Testis (tissue), 2 donors: Measurements from ENCODE around the gene DCTN5.

Experiments used
- CTCF ChIP-seq, 3 experiments: fragments of 450-650 bp in 2 of 3; fragments of 200-600 bp in 1 of 3; sonication (generic) in 1 of 3; IDR thresholded peaks; one replicate each; pipeline ENCODE4 v1.5.1; 2016 to 2019; ENCODE audit warnings: antibody characterized with exemption in 3 of 3, mild to moderate bottlenecking in 2 of 3, moderate library complexity in 1 of 3
- POLR2A ChIP-seq: fragments of 450-650 bp; IDR thresholded peaks from one replicate; pipeline ENCODE4 v1.6.1; 2017; ENCODE audit warnings: antibody characterized with exemption, mild to moderate bottlenecking, moderate library complexity

- TF ChIP-seq CTCF (IDR thresholded peaks at IDR 0.05), result no peak
- TF ChIP-seq POLR2A, result no peak
Measured at GRCh38 chr16:23724785-23725131, 83.5 kb downstream of the DCTN5 start.
